ENCODE measurements around the gene EPS8L3. TPM values are rescaled to one million over a fixed set of nuclear protein-coding genes. Genes with fewer than 3 reads are reported as not detected.

EPS8L3 gene
- total and polyA plus RNA-seq, 2 of the 4 experiments (the other 2 are of a cell fraction) = not detected

- no peak overlapping the region for H3K4me3 ChIP-seq (ENCODE audit: insufficient read depth, low read depth, low read length)
- H3K4me1 ChIP-seq (ENCODE audit: control insufficient read depth, insufficient read depth, low read length) = no peaks in the 10 kb centered on the region
- no peak overlapping the region for H2BK120ac ChIP-seq (ENCODE audit: low read depth, low read length)
- H3K4ac ChIP-seq (ENCODE audit: low read depth, low read length) = no peak overlapping the region
- peaks cover 3% of the 10 kb centered on the region; the same call in 1 of the 2 replicates for H3K9me1 ChIP-seq (ENCODE audit: insufficient read depth, low read length)
- H2BK20ac ChIP-seq (ENCODE audit: low read depth, low read length) = no peak overlapping the region
- no peak overlapping the region for H2AK9ac ChIP-seq (replicated peaks; ENCODE audit: low read depth, low read length, poor library complexity)
- in situ Hi-C loops (cut with MboI; ENCODE audit: low sequenced_read_pairs) = no loop called here
- no peaks in the 10 kb centered on the region for H3K9me3 ChIP-seq (ENCODE audit: control insufficient read depth, insufficient read depth, low read length)
- no peaks in the 10 kb centered on the region for H4K20me1 ChIP-seq (ENCODE audit: insufficient read depth, low read length)
- ATAC-seq (ENCODE audit: low read depth) (no peak), DNase-seq (no peak)
- BruUV-seq (replicated peaks) = no TSS peak
- peaks cover 4% of the 10 kb centered on the region; the same call in 1 of the 2 replicates for H3K27me3 ChIP-seq (ENCODE audit: control insufficient read depth, insufficient read depth, low read length)
- no peak overlapping the region for H3K9ac ChIP-seq (ENCODE audit: low read depth, low read length)
- no peak overlapping the region for H3K27ac ChIP-seq (ENCODE audit: insufficient read depth, low read length)
- no peak overlapping the region for H3K14ac ChIP-seq (replicated peaks; ENCODE audit: low read depth, low read length)
- H3K79me1 ChIP-seq (ENCODE audit: low read depth in 1 of 2, low read length in 2 of 2) = no peaks in the 10 kb centered on the region; a peak in 1 of 4 replicates
- H3K23ac ChIP-seq (ENCODE audit: low read depth, low read length) = no peak overlapping the region; the same call in 1 of the 2 replicates
- intact Hi-C loops (cut with micrococcal nuclease) = no loop called here
- H4K5ac ChIP-seq (ENCODE audit: low read depth, low read length) = no peak overlapping the region
- CTCF ChIA-PET = no interaction called here
- peaks cover 12% of the 10 kb centered on the region for H3K36me3 ChIP-seq (ENCODE audit: control insufficient read depth, insufficient read depth, low read length)
- no peak overlapping the region for H2AK5ac ChIP-seq (ENCODE audit: low read depth, low read length)
- POLR2A ChIA-PET (ENCODE audit: unreplicated experiment) = no interaction called here
- H4K8ac ChIP-seq (ENCODE audit: low read depth in 2 of 2, low read length in 2 of 2) = no peak overlapping the region
- 100% methylated on average over 1 of the region's 4 CpGs; no CpG with 5 or more reads in 1 of the 2 experiments for WGBS, 2 experiments (ENCODE audit: extremely low coverage in 2 of 2, insufficient read length in 1 of 2)
- no peak overlapping the region for H3K56ac ChIP-seq (ENCODE audit: extremely low read depth, insufficient read depth, low read length)
- dilution Hi-C loops (cut with HindIII; ENCODE audit: low sequenced_read_pairs, unreplicated experiment) = no loop called here
- H4K91ac ChIP-seq (ENCODE audit: insufficient read depth, low read depth, low read length) = no peak overlapping the region
- H3K18ac ChIP-seq (ENCODE audit: low read depth, low read length) = no peak overlapping the region
- H2AFZ ChIP-seq (replicated peaks; ENCODE audit: low read length, poor library complexity) = no peak overlapping the region
- TF ChIP-seq SMC3 (IDR thresholded peaks at IDR 0.05; ENCODE audit: low read depth, low read length) (no peak), RFX5 (IDR thresholded peaks at IDR 0.05; ENCODE audit: low read depth, low read length) (no peak), RAD21 (IDR thresholded peaks at IDR 0.05; ENCODE audit: low read length) (no peak), ELK1 (IDR thresholded peaks at IDR 0.05; ENCODE audit: borderline replicate concordance, low read depth, low read length) (no peak), CHD1 (IDR thresholded peaks at IDR 0.05; ENCODE audit: low read depth, low read length) (no peak), NFE2L2 (IDR thresholded peaks at IDR 0.05; ENCODE audit: low read depth, low read length) (no peak), RCOR1 (IDR thresholded peaks at IDR 0.05; ENCODE audit: insufficient replicate concordance, low read length) (no peak), CEBPB (IDR thresholded peaks at IDR 0.05; ENCODE audit: low read depth, low read length) (no peak), BHLHE40 (IDR thresholded peaks at IDR 0.05; ENCODE audit: low read depth, low read length) (no peak), MAZ (IDR thresholded peaks at IDR 0.05; ENCODE audit: borderline replicate concordance, low read depth, low read length) (no peak), MAFK (IDR thresholded peaks at IDR 0.05; ENCODE audit: low read depth, low read length) (no peak), POLR2A (IDR thresholded peaks at IDR 0.05; ENCODE audit: low read depth, low read length) (no peak), MXI1 (IDR thresholded peaks at IDR 0.05; ENCODE audit: borderline replicate concordance, low read depth, low read length) (no peak), FOS (IDR thresholded peaks at IDR 0.05; ENCODE audit: low read depth, low read length) (no peak), USF2 (IDR thresholded peaks at IDR 0.05; ENCODE audit: low read depth, low read length) (no peak), CTCF (conservative IDR thresholded peaks at IDR 0.05; ENCODE audit: low read depth, low read length) (no peak)
- no peak overlapping the region for H3K4me2 ChIP-seq (ENCODE audit: low read depth, low read length)
- no peak overlapping the region for H2BK5ac ChIP-seq (ENCODE audit: low read depth, low read length, poor library complexity, severe bottlenecking)
- H2BK15ac ChIP-seq (ENCODE audit: low read depth, low read length) = no peak overlapping the region
Observed at GRCh38 chr1:109733236-109733870, 30.4 kb downstream of the EPS8L3 start.

Measured in IMR-90 (cell line).